Measurements from ENCODE around the gene SEPTIN8.

Gene SEPTIN8

GRCh38 chr5:132819468-132819867 lies 42.4 kb upstream of the SEPTIN8 start:
- Histone ChIP-seq H3K27ac (ENCODE audit: extremely low read depth, low read depth, low read length) (no peak overlapping the region), H3K9me3 (ENCODE audit: control insufficient read depth, insufficient read depth, low read depth, low read length) (no peaks in the 10 kb centered on the region), H3K4me1 (ENCODE audit: control insufficient read depth, insufficient read depth, low read length) (peaks cover 11% of the 10 kb centered on the region), H3K4me3 (ENCODE audit: low read depth, low read length) (no peak overlapping the region), H3K36me3 (ENCODE audit: control insufficient read depth in 2 of 2, insufficient read depth in 1 of 2, low read length in 2 of 2) (peaks cover 0 to 16% of the 10 kb centered on the region in 2 experiments; a peak in 1 of 3 replicates)
- ChIA-PET CTCF (interaction anchor here (0.5 to 6.7 kb wide), 32 partner anchors 9 to 1126 kb away, joined by 3 to 58 read pairs (median 5); partner anchors contain the start of genes CCNI2 and SHROOM1), POLR2A (interaction anchor here (1.0 to 1.5 kb wide), 6 partner anchors 9 to 293 kb away, joined by 3 to 12 read pairs (median 4); partner anchors contain the start of genes CCNI2, GDF9, KIF3A and UQCRQ)
- TF ChIP-seq ZNF529 (tag by site-specific recombination; IDR thresholded peaks at IDR 0.05; ENCODE audit: insufficient replicate concordance), result no peak
- no peak for TF ChIP-seq PRDM4 (tag by site-specific recombination; IDR thresholded peaks at IDR 0.05)
- TF ChIP-seq ZNF580 (tag by site-specific recombination; IDR thresholded peaks at IDR 0.05), result no peak
- no peak for TF ChIP-seq ZNF585B (tag by site-specific recombination; IDR thresholded peaks at IDR 0.05)
- TF ChIP-seq ZNF677 (tag by site-specific recombination; IDR thresholded peaks at IDR 0.05), result no peak
- TF ChIP-seq GLIS2 (tag by site-specific recombination; IDR thresholded peaks at IDR 0.05), result no peak
- TF ChIP-seq YY2 (tag by site-specific recombination; IDR thresholded peaks at IDR 0.05), result no peak
- no peak for TF ChIP-seq ZNF785 (tag by site-specific recombination; IDR thresholded peaks at IDR 0.05)
- TF ChIP-seq ZBTB10 (tag by site-specific recombination; IDR thresholded peaks at IDR 0.05), result no peak
- TF ChIP-seq ZNF16 (tag by site-specific recombination; IDR thresholded peaks at IDR 0.05; ENCODE audit: low read depth), result no peak
- TF ChIP-seq ZNF544 (tag by site-specific recombination; IDR thresholded peaks at IDR 0.05), result no peak
- TF ChIP-seq ZNF433 (tag by site-specific recombination; IDR thresholded peaks at IDR 0.05; ENCODE audit: low read depth), result no peak
- no peak for TF ChIP-seq ZNF704 (tag by site-specific recombination; IDR thresholded peaks at IDR 0.05)
- no peak for TF ChIP-seq INSM2 (tag by site-specific recombination; IDR thresholded peaks at IDR 0.05)

GRCh38 chr5:132817011-132817410 lies 40.0 kb upstream of the SEPTIN8 start:
- CTCF ChIA-PET, result interaction anchor here (0.6 to 6.7 kb wide), 7 partner anchors 10 to 294 kb away, joined by 3 to 58 read pairs (median 5); partner anchors contain the start of gene CCNI2
- Histone ChIP-seq H3K4me3 (ENCODE audit: low read depth, low read length) (no peak overlapping the region), H3K4me1 (ENCODE audit: control insufficient read depth, insufficient read depth, low read length) (peaks cover 14% of the 10 kb centered on the region), H3K27ac (ENCODE audit: extremely low read depth, low read depth, low read length) (no peak overlapping the region), H3K9me3 (ENCODE audit: control insufficient read depth, insufficient read depth, low read depth, low read length) (no peaks in the 10 kb centered on the region), H3K36me3 (ENCODE audit: control insufficient read depth in 2 of 2, insufficient read depth in 1 of 2, low read length in 2 of 2) (no peaks in the 10 kb centered on the region)
- POLR2A ChIA-PET, result no interaction called here
- TF ChIP-seq ZNF416 (tag by site-specific recombination; IDR thresholded peaks at IDR 0.05) (no peak), ZNF639 (tag by site-specific recombination; IDR thresholded peaks at IDR 0.05) (no peak), SP2 (tag by site-specific recombination; IDR thresholded peaks at IDR 0.05) (no peak), ZNF202 (tag by site-specific recombination; IDR thresholded peaks at IDR 0.05; ENCODE audit: borderline replicate concordance) (no peak), KLF8 (tag by site-specific recombination; IDR thresholded peaks at IDR 0.05) (no peak), GLI2 (tag by site-specific recombination; IDR thresholded peaks at IDR 0.05; ENCODE audit: borderline replicate concordance, low read depth) (no peak), ZNF488 (tag by site-specific recombination; IDR thresholded peaks at IDR 0.05) (no peak), ZEB2 (tag by site-specific recombination; IDR thresholded peaks at IDR 0.05) (no peak), ZNF391 (tag by site-specific recombination; IDR thresholded peaks at IDR 0.05; ENCODE audit: borderline replicate concordance, low read depth) (no peak), ZNF302 (tag by site-specific recombination; IDR thresholded peaks at IDR 0.05; ENCODE audit: low read depth) (no peak), ZNF48 (tag by site-specific recombination; IDR thresholded peaks at IDR 0.05) (no peak)
